Measurements from ENCODE around the gene EFNB1. TPM values are rescaled to one million over a fixed set of nuclear protein-coding genes. Genes with fewer than 3 reads are reported as not detected.

EFNB1 gene
- total and polyA plus RNA-seq, 2 of the 8 experiments (the other 6 are each of a cell fraction or from before 2014, with no cell fraction given): 2.3 to 5.4 TPM

DNA sequence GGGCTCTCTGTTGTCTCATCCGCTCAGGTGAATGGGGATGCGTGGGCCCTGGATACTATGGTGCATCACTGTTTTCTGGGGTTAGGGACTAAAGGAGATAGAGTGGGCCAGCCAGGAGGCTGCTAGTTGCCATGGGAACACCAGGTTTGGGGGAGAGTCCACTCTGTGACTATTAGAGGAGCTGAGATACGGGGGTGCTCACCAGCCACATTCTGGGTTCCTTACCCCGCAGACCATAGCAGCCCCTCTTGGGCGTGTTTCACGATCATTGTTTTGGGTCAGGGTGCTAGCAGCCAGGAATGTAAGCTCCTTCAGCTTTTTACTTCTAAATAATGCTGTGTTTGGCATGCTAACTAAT, 4.6 kb downstream of the EFNB1 start (continued):
- TF ChIP-seq CHD1 (IDR thresholded peaks at IDR 0.05; ENCODE audit: low read depth, low read length): no peak
- no peak for TF ChIP-seq ASH2L (IDR thresholded peaks at IDR 0.05; ENCODE audit: low read length)
- TF ChIP-seq TAF7 (optimal IDR thresholded peaks at IDR 0.05; ENCODE audit: borderline replicate concordance, low read depth, low read length): no peak
- TF ChIP-seq E2F6 (IDR thresholded peaks at IDR 0.05): no peak
- TF ChIP-seq CTBP2 (IDR thresholded peaks at IDR 0.05; ENCODE audit: borderline replicate concordance, insufficient read depth, insufficient read length, low read length): no peak
